ENCODE measurements around the gene RNF4.

Gene RNF4

GRCh38 chr4:2483237-2483636, 14.3 kb downstream of the RNF4 start:
- H3K9me3 ChIP-seq (ENCODE audit: control insufficient read depth, low read length), result no peaks in the 10 kb centered on the region
- H3K36me3 ChIP-seq (ENCODE audit: control insufficient read depth, insufficient read depth, low read length, severe bottlenecking), result no peaks in the 10 kb centered on the region
- no peaks in the 10 kb centered on the region for H3K27me3 ChIP-seq (replicated peaks; ENCODE audit: control insufficient read depth, insufficient read depth, low read length)
- H3K4me1 ChIP-seq (ENCODE audit: control insufficient read depth, insufficient read depth, low read length), result peaks cover 46% of the 10 kb centered on the region
- no peak overlapping the region for H3K9ac ChIP-seq (ENCODE audit: low read length)
- H3K4me3 ChIP-seq (ENCODE audit: low read length), result peak overlapping the region; percentile 12
- no peak for DNase-seq (ENCODE audit: low read depth)

DNA sequence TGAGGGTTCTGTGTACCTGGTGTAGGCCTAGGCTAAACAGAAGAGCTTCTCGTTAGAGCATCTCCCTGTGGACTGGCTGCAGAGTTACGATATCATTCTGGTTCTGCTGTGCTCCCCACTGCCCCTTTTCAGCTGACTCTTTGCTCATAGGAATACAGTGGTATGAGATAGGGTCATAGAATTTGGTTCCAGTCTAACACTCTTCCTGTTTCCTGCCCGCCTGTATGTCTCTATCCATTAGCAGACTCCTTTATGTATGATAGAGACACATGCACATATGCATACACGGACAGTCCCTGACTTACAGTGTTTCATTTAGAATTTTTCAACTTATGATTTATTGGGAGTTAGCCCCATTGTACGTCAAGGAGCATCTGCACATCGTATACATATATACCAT, 15.3 kb downstream of the RNF4 start:
- Histone ChIP-seq H3K4me3 (ENCODE audit: low read length) (no peak overlapping the region), H3K9me3 (ENCODE audit: control insufficient read depth, low read length) (no peaks in the 10 kb centered on the region), H3K4me1 (ENCODE audit: control insufficient read depth, insufficient read depth, low read length) (peaks cover 37% of the 10 kb centered on the region), H3K27me3 (replicated peaks; ENCODE audit: control insufficient read depth, insufficient read depth, low read length) (no peaks in the 10 kb centered on the region), H3K36me3 (ENCODE audit: control insufficient read depth, insufficient read depth, low read length, severe bottlenecking) (no peaks in the 10 kb centered on the region), H3K9ac (ENCODE audit: low read length) (no peak overlapping the region)
- no peak for DNase-seq (ENCODE audit: low read depth)

DNA sequence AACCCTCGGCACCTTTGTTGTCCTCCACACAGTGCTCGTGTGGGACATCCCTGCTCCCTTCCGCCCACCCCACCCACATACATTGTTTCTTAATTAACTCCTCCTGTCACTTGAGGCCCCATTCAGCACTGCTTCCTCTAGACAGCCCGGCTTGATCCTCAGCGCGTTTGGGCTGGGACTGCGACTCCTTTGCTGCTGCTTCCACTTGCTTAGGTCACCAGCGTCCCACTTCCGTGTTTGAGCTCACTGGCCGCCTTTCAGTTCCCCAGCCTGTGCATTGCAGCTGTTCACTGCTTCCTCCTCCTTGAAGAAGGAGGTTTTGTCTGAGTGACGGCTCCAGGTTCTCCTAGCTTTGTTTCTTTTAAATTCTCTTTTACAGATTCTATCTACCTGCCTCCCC, 16.1 kb downstream of the RNF4 start:
- peak; percentile 37 for DNase-seq (ENCODE audit: low read depth)

GRCh38 chr4:2485956-2486355, 17.1 kb downstream of the RNF4 start:
- no peak overlapping the region for H3K9ac ChIP-seq (ENCODE audit: low read length)
- no peaks in the 10 kb centered on the region for H3K27me3 ChIP-seq (replicated peaks; ENCODE audit: control insufficient read depth, insufficient read depth, low read length)
- H3K4me1 ChIP-seq (ENCODE audit: control insufficient read depth, insufficient read depth, low read length), result peaks cover 47% of the 10 kb centered on the region
- no peaks in the 10 kb centered on the region for H3K9me3 ChIP-seq (ENCODE audit: control insufficient read depth, low read length)
- H3K36me3 ChIP-seq (ENCODE audit: control insufficient read depth, insufficient read depth, low read length, severe bottlenecking), result peaks cover 7% of the 10 kb centered on the region
- no peak for DNase-seq (ENCODE audit: low read depth)
- no peak overlapping the region for H3K4me3 ChIP-seq (ENCODE audit: low read length)

More for the DNA sequence above, 16.1 kb downstream of the RNF4 start:
- Histone ChIP-seq H3K4me3 (ENCODE audit: low read length) (no peak overlapping the region), H3K9ac (ENCODE audit: low read length) (peak overlapping the region; percentile 5), H3K4me1 (ENCODE audit: control insufficient read depth, insufficient read depth, low read length) (peaks cover 38% of the 10 kb centered on the region), H3K9me3 (ENCODE audit: control insufficient read depth, low read length) (no peaks in the 10 kb centered on the region), H3K27me3 (replicated peaks; ENCODE audit: control insufficient read depth, insufficient read depth, low read length) (no peaks in the 10 kb centered on the region), H3K36me3 (ENCODE audit: control insufficient read depth, insufficient read depth, low read length, severe bottlenecking) (no peaks in the 10 kb centered on the region)

DNA sequence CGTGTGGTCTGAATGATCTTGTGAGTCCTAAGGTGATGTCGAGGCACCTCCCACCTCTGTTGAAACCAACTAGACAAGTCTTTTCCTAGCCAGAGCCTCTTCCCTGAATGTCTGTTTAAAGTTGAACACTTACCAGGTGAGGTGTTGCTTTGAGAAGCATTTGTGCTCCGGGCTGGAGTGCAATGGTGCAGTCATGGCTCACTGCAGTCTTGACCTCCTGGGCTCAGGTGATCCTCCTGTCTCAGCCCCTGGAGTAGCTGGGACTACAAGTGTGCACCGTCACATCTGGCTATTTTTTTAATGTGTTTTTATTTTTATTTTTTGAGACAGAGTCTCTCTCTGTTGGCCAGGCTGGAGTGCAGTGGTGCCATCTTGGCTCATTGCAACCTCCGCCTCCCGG, 18.1 kb downstream of the RNF4 start:
- H3K27me3 ChIP-seq (replicated peaks; ENCODE audit: control insufficient read depth, insufficient read depth, low read length), result no peaks in the 10 kb centered on the region
- no peak overlapping the region for H3K9ac ChIP-seq (ENCODE audit: low read length)
- no peaks in the 10 kb centered on the region for H3K9me3 ChIP-seq (ENCODE audit: control insufficient read depth, low read length)
- H3K4me1 ChIP-seq (ENCODE audit: control insufficient read depth, insufficient read depth, low read length), result peaks cover 43% of the 10 kb centered on the region
- peaks cover 14% of the 10 kb centered on the region for H3K36me3 ChIP-seq (ENCODE audit: control insufficient read depth, insufficient read depth, low read length, severe bottlenecking)
- no peak for DNase-seq (ENCODE audit: low read depth)
- H3K4me3 ChIP-seq (ENCODE audit: low read length), result no peak overlapping the region

DNA sequence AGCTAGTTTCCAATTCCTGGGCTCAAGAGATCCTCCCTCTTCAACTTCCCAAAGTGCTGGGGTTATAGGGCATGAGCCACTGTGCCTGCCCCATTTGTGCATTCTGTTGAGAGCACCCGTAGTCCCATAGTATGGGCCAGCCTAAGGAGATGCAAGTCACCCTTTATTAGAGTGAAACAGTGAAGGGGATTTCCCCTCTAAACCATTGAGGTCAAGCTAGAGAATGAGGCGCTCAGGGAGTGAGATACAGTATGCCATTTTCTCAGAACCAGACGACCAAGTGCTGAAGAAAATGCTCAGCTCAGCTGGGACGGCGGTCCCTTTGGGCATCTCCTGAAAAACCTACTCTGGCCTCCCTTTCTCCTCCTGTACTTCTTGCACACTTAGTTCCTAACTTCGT, 18.7 kb downstream of the RNF4 start:
- Histone ChIP-seq H3K4me3 (ENCODE audit: low read length) (no peak overlapping the region), H3K9me3 (ENCODE audit: control insufficient read depth, low read length) (no peaks in the 10 kb centered on the region), H3K27me3 (replicated peaks; ENCODE audit: control insufficient read depth, insufficient read depth, low read length) (no peaks in the 10 kb centered on the region), H3K9ac (ENCODE audit: low read length) (no peak overlapping the region), H3K4me1 (ENCODE audit: control insufficient read depth, insufficient read depth, low read length) (peaks cover 37% of the 10 kb centered on the region), H3K36me3 (ENCODE audit: control insufficient read depth, insufficient read depth, low read length, severe bottlenecking) (peaks cover 20% of the 10 kb centered on the region)
- no peak for DNase-seq (ENCODE audit: low read depth)

- no peak for DNase-seq (ENCODE audit: low read depth)
- Histone ChIP-seq H3K27me3 (replicated peaks; ENCODE audit: control insufficient read depth, insufficient read depth, low read length) (no peaks in the 10 kb centered on the region), H3K4me3 (ENCODE audit: low read length) (no peak overlapping the region), H3K4me1 (ENCODE audit: control insufficient read depth, insufficient read depth, low read length) (peaks cover 29% of the 10 kb centered on the region), H3K9ac (ENCODE audit: low read length) (no peak overlapping the region), H3K9me3 (ENCODE audit: control insufficient read depth, low read length) (no peaks in the 10 kb centered on the region), H3K36me3 (ENCODE audit: control insufficient read depth, insufficient read depth, low read length, severe bottlenecking) (peaks cover 27% of the 10 kb centered on the region)
These were observed 20.3 kb downstream of the RNF4 start for GRCh38 chr4:2489081-2489805.

DNA sequence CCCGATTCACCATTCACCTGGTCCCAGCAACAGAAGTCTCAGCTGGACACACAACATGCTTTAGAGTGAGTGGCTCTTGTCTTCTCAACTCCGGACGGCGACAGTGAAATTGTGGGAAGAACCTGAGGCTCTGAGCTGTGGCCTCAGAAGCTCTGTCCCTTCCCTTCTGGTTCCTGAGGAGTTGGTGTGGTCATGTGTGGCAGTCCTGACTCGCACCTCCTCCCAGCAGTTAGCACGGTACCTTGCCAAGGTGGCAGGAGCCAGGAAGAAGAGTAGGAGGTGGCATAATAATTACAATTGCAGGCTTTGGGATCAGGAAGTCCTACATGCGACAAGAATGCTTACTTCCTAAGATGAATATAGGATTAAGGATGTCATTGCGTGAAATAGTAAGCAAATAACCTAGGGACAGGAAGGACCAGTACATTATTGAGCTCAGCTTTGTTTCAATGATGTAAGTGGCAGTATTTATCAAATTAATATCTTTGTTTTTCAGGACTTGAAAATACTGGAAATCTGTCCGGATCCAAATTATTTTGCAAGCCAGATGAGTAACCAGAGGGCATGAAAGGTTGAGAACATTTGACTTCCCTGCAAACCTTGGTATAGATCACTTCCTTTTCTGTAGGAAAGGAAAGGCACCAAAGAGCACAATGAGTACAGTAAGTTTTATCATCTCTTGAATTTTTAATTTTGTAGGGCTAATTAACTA, 21.1 kb downstream of the RNF4 start:
- Histone ChIP-seq H3K9ac (ENCODE audit: low read length) (no peak overlapping the region), H3K4me1 (ENCODE audit: control insufficient read depth, insufficient read depth, low read length) (peaks cover 24% of the 10 kb centered on the region), H3K4me3 (ENCODE audit: low read length) (no peak overlapping the region), H3K36me3 (ENCODE audit: control insufficient read depth, insufficient read depth, low read length, severe bottlenecking) (peaks cover 28% of the 10 kb centered on the region), H3K27me3 (replicated peaks; ENCODE audit: control insufficient read depth, insufficient read depth, low read length) (no peaks in the 10 kb centered on the region), H3K9me3 (ENCODE audit: control insufficient read depth, low read length) (no peaks in the 10 kb centered on the region)
- DNase-seq (ENCODE audit: low read depth), result no peak

GRCh38 chr4:2492970-2493369, 24.1 kb downstream of the RNF4 start:
- no peaks in the 10 kb centered on the region for H3K9me3 ChIP-seq (ENCODE audit: control insufficient read depth, low read length)
- H3K9ac ChIP-seq (ENCODE audit: low read length), result no peak overlapping the region
- DNase-seq (ENCODE audit: low read depth), result no peak
- no peaks in the 10 kb centered on the region for H3K27me3 ChIP-seq (replicated peaks; ENCODE audit: control insufficient read depth, insufficient read depth, low read length)
- peaks cover 50% of the 10 kb centered on the region for H3K36me3 ChIP-seq (ENCODE audit: control insufficient read depth, insufficient read depth, low read length, severe bottlenecking)
- H3K4me1 ChIP-seq (ENCODE audit: control insufficient read depth, insufficient read depth, low read length), result peaks cover 18% of the 10 kb centered on the region
- H3K4me3 ChIP-seq (ENCODE audit: low read length), result no peak overlapping the region

- Histone ChIP-seq H3K4me3 (ENCODE audit: low read length) (no peak overlapping the region), H3K9me3 (ENCODE audit: control insufficient read depth, low read length) (no peaks in the 10 kb centered on the region), H3K27me3 (replicated peaks; ENCODE audit: control insufficient read depth, insufficient read depth, low read length) (no peaks in the 10 kb centered on the region), H3K4me1 (ENCODE audit: control insufficient read depth, insufficient read depth, low read length) (peaks cover 16% of the 10 kb centered on the region), H3K9ac (ENCODE audit: low read length) (no peak overlapping the region), H3K36me3 (ENCODE audit: control insufficient read depth, insufficient read depth, low read length, severe bottlenecking) (peaks cover 63% of the 10 kb centered on the region)
- no peak for DNase-seq (ENCODE audit: low read depth)
These were observed 26.1 kb downstream of the RNF4 start for GRCh38 chr4:2494992-2495391.

GRCh38 chr4:2497324-2497723, 28.4 kb downstream of the RNF4 start:
- peaks cover 69% of the 10 kb centered on the region for H3K36me3 ChIP-seq (ENCODE audit: control insufficient read depth, insufficient read depth, low read length, severe bottlenecking)

More at GRCh38 chr4:2497324-2497723, 28.4 kb downstream of the RNF4 start:
- H3K9ac ChIP-seq (ENCODE audit: low read length), result no peak overlapping the region
- H3K4me3 ChIP-seq (ENCODE audit: low read length), result no peak overlapping the region
- peaks cover 8% of the 10 kb centered on the region for H3K4me1 ChIP-seq (ENCODE audit: control insufficient read depth, insufficient read depth, low read length)
- H3K9me3 ChIP-seq (ENCODE audit: control insufficient read depth, low read length), result no peaks in the 10 kb centered on the region
- DNase-seq (ENCODE audit: low read depth), result no peak
- no peaks in the 10 kb centered on the region for H3K27me3 ChIP-seq (replicated peaks; ENCODE audit: control insufficient read depth, insufficient read depth, low read length)
